Immature natural killer cell (primary cell): ENCODE results near the gene USP17L5. TPM values are rescaled to one million over a fixed set of nuclear protein-coding genes. Genes with fewer than 3 reads are reported as not detected.
A peak's percentile ranks its signal among the peaks of the same experiment; 100 is the strongest.
"Not testable (repeated sequence)": the region's sequence is repeated elsewhere in the genome, so short reads cannot be mapped to it uniquely, and the experiment has no call there.

Source experiments
- DNase-seq, 3 donors: peaks; one replicate each; pipeline ENCODE4 v3.0.0; 2022; ENCODE audit warnings: mixed read lengths in 1 of 3
- H3K27ac Mint-ChIP-seq, 6 donors: one replicate each; pipeline ENCODE4 v1.8.0; 2020; ENCODE audit warnings: mixed read lengths in 6 of 6, mild to moderate bottlenecking in 5 of 6, inconsistent platforms in 4 of 6, moderate library complexity in 3 of 6
- H3K27me3 Mint-ChIP-seq, 3 donors: one replicate each; pipeline ENCODE4 v1.8.0; 2020 to 2021; ENCODE audit warnings: low read depth in 3 of 3, mild to moderate bottlenecking in 3 of 3, mixed read lengths in 3 of 3, moderate library complexity in 3 of 3, inconsistent platforms in 1 of 3
- H3K36me3 Mint-ChIP-seq, 3 donors: one replicate each; pipeline ENCODE4 v1.8.0; 2020; ENCODE audit warnings: mixed read lengths in 3 of 3, inconsistent platforms in 2 of 3, mild to moderate bottlenecking in 2 of 3
- H3K4me1 Mint-ChIP-seq, 2 donors: one replicate each; pipeline ENCODE4 v1.8.0; 2020; ENCODE audit warnings: inconsistent platforms in 2 of 2, mild to moderate bottlenecking in 2 of 2, mixed read lengths in 2 of 2, moderate library complexity in 1 of 2
- H3K4me3 Mint-ChIP-seq, 5 donors: one replicate each; pipeline ENCODE4 v1.8.0; 2020; ENCODE audit warnings: mild to moderate bottlenecking in 5 of 5, mixed read lengths in 5 of 5, inconsistent platforms in 3 of 5, moderate library complexity in 3 of 5
- H3K9me3 Mint-ChIP-seq, 6 donors: one replicate each; pipeline ENCODE4 v1.8.0; 2020; ENCODE audit warnings: mild to moderate bottlenecking in 6 of 6, mixed read lengths in 6 of 6, inconsistent platforms in 4 of 6, moderate library complexity in 3 of 6
- polyA plus RNA-seq, 3 donors: library from polyadenylated mRNA; unstranded; fragments of 300-500 nt; fragmentation: Illumina TruSeq; gene quantifications; one replicate each; pipeline ENCODE4 v1.2.3, GENCODE V29; 2021

USP17L5 gene
- not detected for polyA plus RNA-seq

- not testable (repeated sequence) for H3K36me3 Mint-ChIP-seq, H3K27ac Mint-ChIP-seq, H3K4me1 Mint-ChIP-seq, H3K27me3 Mint-ChIP-seq, DNase-seq, H3K9me3 Mint-ChIP-seq, H3K4me3 Mint-ChIP-seq
Measured at GRCh38 chr4:9339103-9339502, at the start of gene USP17L5. TSS of gene USP17L5 (plus strand) at chr4:9339403. CDS start at chr4:9339403, 0 bp downstream.

DNA sequence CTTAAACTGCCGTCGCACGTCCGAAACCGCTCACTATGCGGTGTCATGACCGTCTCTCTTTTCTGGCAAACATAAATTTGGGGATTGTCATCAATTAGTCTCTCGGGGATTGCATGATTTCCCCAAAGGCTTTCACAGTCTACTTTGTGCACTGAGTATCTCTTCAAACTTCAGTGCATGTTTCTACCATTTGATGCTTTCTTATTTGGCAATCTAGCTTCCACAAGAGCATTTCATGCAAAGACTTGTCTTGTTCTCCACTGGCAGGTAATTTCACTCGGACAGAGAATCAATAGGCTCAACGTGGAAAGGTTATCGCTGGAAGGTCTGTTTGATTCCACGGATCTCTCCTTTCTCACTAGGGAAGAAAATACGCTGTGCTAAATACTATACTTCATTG is 15.0 kb upstream of the USP17L5 start:
- peak in 1 of 3 donors; percentile 0 for DNase-seq
- not testable (repeated sequence) for H3K27me3 Mint-ChIP-seq, H3K27ac Mint-ChIP-seq, H3K36me3 Mint-ChIP-seq, H3K4me3 Mint-ChIP-seq, H3K9me3 Mint-ChIP-seq, H3K4me1 Mint-ChIP-seq

DNA sequence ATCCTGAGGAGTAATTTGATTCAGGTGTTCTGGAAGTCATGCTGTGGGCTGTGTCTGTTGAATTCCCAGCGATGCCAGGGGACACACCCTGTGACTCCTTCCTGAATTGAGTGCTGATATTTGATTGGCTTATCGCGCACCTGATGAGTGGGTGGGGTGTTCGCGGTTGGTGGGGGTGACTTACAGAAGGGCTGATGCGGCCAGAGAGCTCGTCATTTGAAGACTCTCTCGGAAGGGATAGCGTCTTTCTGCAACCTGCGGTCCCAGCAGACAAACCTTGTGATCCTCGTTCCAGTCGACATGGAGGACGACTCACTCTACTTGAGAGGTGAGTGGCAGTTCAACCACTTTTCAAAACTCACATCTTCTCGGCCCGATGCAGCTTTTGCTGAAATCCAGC is 14.3 kb upstream of the USP17L5 start, which contains the start of gene USP17L24:
Gene USP17L24, plus strand, starts transcription at position 301 of the 400 bp plus-strand sequence. Its CDS starts 0 bp downstream, at position 301.
- not testable (repeated sequence) for DNase-seq, H3K9me3 Mint-ChIP-seq, H3K36me3 Mint-ChIP-seq, H3K4me1 Mint-ChIP-seq, H3K4me3 Mint-ChIP-seq, H3K27me3 Mint-ChIP-seq, H3K27ac Mint-ChIP-seq

DNA sequence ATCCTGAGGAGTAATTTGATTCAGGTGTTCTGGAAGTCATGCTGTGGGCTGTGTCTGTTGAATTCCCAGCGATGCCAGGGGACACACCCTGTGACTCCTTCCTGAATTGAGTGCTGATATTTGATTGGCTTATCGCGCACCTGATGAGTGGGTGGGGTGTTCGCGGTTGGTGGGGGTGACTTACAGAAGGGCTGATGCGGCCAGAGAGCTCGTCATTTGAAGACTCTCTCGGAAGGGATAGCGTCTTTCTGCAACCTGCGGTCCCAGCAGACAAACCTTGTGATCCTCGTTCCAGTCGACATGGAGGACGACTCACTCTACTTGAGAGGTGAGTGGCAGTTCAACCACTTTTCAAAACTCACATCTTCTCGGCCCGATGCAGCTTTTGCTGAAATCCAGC is 9.6 kb upstream of the USP17L5 start, which contains the start of gene USP17L25:
Gene USP17L25, plus strand, starts transcription at position 301 of the 400 bp plus-strand sequence. Its CDS starts 0 bp downstream, at position 301.
- not testable (repeated sequence) for H3K27ac Mint-ChIP-seq, H3K36me3 Mint-ChIP-seq, H3K4me1 Mint-ChIP-seq, H3K27me3 Mint-ChIP-seq, H3K4me3 Mint-ChIP-seq, DNase-seq, H3K9me3 Mint-ChIP-seq

DNA sequence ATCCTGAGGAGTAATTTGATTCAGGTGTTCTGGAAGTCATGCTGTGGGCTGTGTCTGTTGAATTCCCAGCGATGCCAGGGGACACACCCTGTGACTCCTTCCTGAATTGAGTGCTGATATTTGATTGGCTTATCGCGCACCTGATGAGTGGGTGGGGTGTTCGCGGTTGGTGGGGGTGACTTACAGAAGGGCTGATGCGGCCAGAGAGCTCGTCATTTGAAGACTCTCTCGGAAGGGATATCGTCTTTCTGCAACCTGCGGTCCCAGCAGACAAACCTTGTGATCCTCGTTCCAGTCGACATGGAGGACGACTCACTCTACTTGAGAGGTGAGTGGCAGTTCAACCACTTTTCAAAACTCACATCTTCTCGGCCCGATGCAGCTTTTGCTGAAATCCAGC is 4.8 kb upstream of the USP17L5 start, which contains the start of gene USP17L26:
Gene USP17L26, plus strand, starts transcription at position 301 of the 400 bp plus-strand sequence. Its CDS starts 0 bp downstream, at position 301.
- H3K4me3 Mint-ChIP-seq, H3K36me3 Mint-ChIP-seq, H3K27ac Mint-ChIP-seq, H3K27me3 Mint-ChIP-seq, DNase-seq, H3K4me1 Mint-ChIP-seq, H3K9me3 Mint-ChIP-seq: not testable (repeated sequence)

- not testable (repeated sequence) for H3K4me3 Mint-ChIP-seq, H3K4me1 Mint-ChIP-seq, H3K27me3 Mint-ChIP-seq, H3K27ac Mint-ChIP-seq, DNase-seq, H3K36me3 Mint-ChIP-seq, H3K9me3 Mint-ChIP-seq
Measured at GRCh38 chr4:9343848-9344247, 4.6 kb downstream of the USP17L5 start, which contains the start of gene USP17L27. TSS of gene USP17L27 (plus strand) at chr4:9344148. CDS start at chr4:9344148, 0 bp downstream.

DNA sequence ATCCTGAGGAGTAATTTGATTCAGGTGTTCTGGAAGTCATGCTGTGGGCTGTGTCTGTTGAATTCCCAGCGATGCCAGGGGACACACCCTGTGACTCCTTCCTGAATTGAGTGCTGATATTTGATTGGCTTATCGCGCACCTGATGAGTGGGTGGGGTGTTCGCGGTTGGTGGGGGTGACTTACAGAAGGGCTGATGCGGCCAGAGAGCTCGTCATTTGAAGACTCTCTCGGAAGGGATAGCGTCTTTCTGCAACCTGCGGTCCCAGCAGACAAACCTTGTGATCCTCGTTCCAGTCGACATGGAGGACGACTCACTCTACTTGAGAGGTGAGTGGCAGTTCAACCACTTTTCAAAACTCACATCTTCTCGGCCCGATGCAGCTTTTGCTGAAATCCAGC is 9.4 kb downstream of the USP17L5 start, which contains the start of gene USP17L28:
Gene USP17L28, plus strand, starts transcription at position 301 of the 400 bp plus-strand sequence. Its CDS starts 0 bp downstream, at position 301.
- not testable (repeated sequence) for H3K4me1 Mint-ChIP-seq, H3K4me3 Mint-ChIP-seq, DNase-seq, H3K27me3 Mint-ChIP-seq, H3K9me3 Mint-ChIP-seq, H3K36me3 Mint-ChIP-seq, H3K27ac Mint-ChIP-seq

GRCh38 chr4:9350866-9351265 is 11.7 kb downstream of the USP17L5 start:
- not testable (repeated sequence) for H3K4me1 Mint-ChIP-seq, DNase-seq, H3K27me3 Mint-ChIP-seq, H3K36me3 Mint-ChIP-seq, H3K9me3 Mint-ChIP-seq, H3K4me3 Mint-ChIP-seq, H3K27ac Mint-ChIP-seq

DNA sequence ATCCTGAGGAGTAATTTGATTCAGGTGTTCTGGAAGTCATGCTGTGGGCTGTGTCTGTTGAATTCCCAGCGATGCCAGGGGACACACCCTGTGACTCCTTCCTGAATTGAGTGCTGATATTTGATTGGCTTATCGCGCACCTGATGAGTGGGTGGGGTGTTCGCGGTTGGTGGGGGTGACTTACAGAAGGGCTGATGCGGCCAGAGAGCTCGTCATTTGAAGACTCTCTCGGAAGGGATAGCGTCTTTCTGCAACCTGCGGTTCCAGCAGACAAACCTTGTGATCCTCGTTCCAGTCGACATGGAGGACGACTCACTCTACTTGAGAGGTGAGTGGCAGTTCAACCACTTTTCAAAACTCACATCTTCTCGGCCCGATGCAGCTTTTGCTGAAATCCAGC is 14.1 kb downstream of the USP17L5 start, which contains the start of gene USP17L29:
Gene USP17L29, plus strand, starts transcription at position 301 of the 400 bp plus-strand sequence. Its CDS starts 0 bp downstream, at position 301.
- H3K9me3 Mint-ChIP-seq, H3K27ac Mint-ChIP-seq, DNase-seq, H3K4me3 Mint-ChIP-seq, H3K36me3 Mint-ChIP-seq, H3K4me1 Mint-ChIP-seq, H3K27me3 Mint-ChIP-seq: not testable (repeated sequence)

DNA sequence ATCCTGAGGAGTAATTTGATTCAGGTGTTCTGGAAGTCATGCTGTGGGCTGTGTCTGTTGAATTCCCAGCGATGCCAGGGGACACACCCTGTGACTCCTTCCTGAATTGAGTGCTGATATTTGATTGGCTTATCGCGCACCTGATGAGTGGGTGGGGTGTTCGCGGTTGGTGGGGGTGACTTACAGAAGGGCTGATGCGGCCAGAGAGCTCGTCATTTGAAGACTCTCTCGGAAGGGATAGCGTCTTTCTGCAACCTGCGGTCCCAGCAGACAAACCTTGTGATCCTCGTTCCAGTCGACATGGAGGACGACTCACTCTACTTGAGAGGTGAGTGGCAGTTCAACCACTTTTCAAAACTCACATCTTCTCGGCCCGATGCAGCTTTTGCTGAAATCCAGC is 23.6 kb downstream of the USP17L5 start, which contains the start of gene USP17L30:
Gene USP17L30, plus strand, starts transcription at position 301 of the 400 bp plus-strand sequence. Its CDS starts 0 bp downstream, at position 301.
- not testable (repeated sequence) for H3K9me3 Mint-ChIP-seq, DNase-seq, H3K27ac Mint-ChIP-seq, H3K36me3 Mint-ChIP-seq, H3K4me1 Mint-ChIP-seq, H3K27me3 Mint-ChIP-seq, H3K4me3 Mint-ChIP-seq

DNA sequence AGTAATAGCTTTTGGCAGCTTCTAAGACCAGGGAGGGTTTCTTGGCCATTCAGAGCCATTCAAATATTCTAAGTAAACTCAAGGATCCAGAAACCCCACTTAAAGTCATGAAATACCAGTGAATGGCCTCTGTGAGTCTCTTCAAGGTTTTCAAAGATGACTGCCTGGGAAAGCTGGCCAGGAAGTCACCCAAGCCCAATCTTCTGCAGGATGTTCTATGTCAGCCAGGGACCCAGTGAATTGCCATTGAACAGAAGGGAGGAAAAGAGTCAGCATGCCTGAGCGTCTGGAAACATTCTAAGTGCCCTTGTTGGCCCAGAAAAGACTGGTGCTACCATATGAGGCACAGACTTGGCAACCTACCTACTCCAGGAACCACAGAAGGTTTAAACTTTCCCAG is 40.7 kb downstream of the USP17L5 start:
- H3K36me3 Mint-ChIP-seq, H3K27me3 Mint-ChIP-seq, H3K4me3 Mint-ChIP-seq, H3K27ac Mint-ChIP-seq, H3K9me3 Mint-ChIP-seq, H3K4me1 Mint-ChIP-seq, DNase-seq: not testable (repeated sequence)

- DNase-seq: peak; percentile 38 to 50 (median 47)
- H3K9me3 Mint-ChIP-seq, H3K4me1 Mint-ChIP-seq, H3K36me3 Mint-ChIP-seq, H3K27me3 Mint-ChIP-seq, H3K27ac Mint-ChIP-seq: not testable (repeated sequence)
- peak overlapping the region; percentile 7 to 29 (median 27) for H3K4me3 Mint-ChIP-seq
Measured at GRCh38 chr4:9381012-9381534, 41.9 kb downstream of the USP17L5 start.

DNA sequence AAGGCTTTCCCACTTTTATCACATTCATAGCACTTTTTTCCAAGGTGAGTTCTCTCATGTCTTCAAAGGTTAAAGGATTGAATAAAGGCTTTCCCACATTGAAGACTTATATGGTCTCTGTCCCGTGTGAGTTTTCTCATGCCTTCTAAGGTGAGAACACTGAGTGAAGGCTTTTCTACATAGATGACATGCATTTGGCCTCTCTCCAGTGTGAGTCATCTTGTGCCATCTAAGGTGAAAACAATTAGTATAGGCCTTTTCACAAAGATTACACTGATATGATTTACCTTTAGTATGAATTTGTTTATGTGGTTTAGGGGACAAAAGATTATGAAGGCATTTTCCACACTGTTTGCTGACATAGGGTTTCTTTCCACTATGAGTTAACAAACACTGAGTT is 44.9 kb downstream of the USP17L5 start:
- Mint-ChIP-seq H3K4me3 (no peak overlapping the region), H3K27ac (no peak overlapping the region), H3K4me1 (no peaks in the 10 kb centered on the region), H3K9me3 (no peaks in the 10 kb centered on the region), H3K36me3 (no peaks in the 10 kb centered on the region), H3K27me3 (peaks cover 0 to 4% (median 2%) of the 10 kb centered on the region in 3 donors)
- no peak for DNase-seq

- not testable (repeated sequence) for DNase-seq, H3K27ac Mint-ChIP-seq, H3K36me3 Mint-ChIP-seq, H3K4me3 Mint-ChIP-seq, H3K4me1 Mint-ChIP-seq, H3K27me3 Mint-ChIP-seq, H3K9me3 Mint-ChIP-seq
Measured at GRCh38 chr4:9389001-9389400, 49.8 kb downstream of the USP17L5 start.
